GM23248 (cell line): ENCODE results near the gene TMEM131L. TPM values are rescaled to one million over a fixed set of nuclear protein-coding genes. Genes with fewer than 3 reads are reported as not detected.

Experiments
- DNase-seq: peaks from one replicate; pipeline ENCODE4 v3.0.0-alpha.2; 2015
- H2AFZ ChIP-seq: fragments of 200-600 bp; sonication (generic); 2 replicates; pipeline ENCODE4 v1.6.1; 2016; ENCODE audit warnings: antibody characterized with exemption
- H3F3A ChIP-seq: fragments of 200-600 bp; sonication (generic); 2 replicates; pipeline ENCODE4 v1.6.1; 2016; ENCODE audit warnings: mild to moderate bottlenecking, antibody characterized with exemption, mixed run types; ENCODE audit not compliant: insufficient read depth
- H3K27ac ChIP-seq: fragments of 200-600 bp; sonication (generic); 2 replicates; pipeline ENCODE4 v1.5.1; 2016; ENCODE audit warnings: mild to moderate bottlenecking
- H3K27me3 ChIP-seq: fragments of 200-600 bp; sonication (generic); replicated peaks from 2 replicates; pipeline ENCODE4 v1.6.1; 2016; ENCODE audit warnings: mild to moderate bottlenecking; ENCODE audit not compliant: insufficient read depth
- H3K36me3 ChIP-seq: fragments of 200-600 bp; sonication (generic); 2 replicates; pipeline ENCODE4 v1.6.1; 2016; ENCODE audit warnings: low read depth, mild to moderate bottlenecking
- H3K4me1 ChIP-seq: fragments of 200-600 bp; sonication (generic); 2 replicates; pipeline ENCODE4 v1.6.1; 2016; ENCODE audit warnings: mild to moderate bottlenecking; ENCODE audit not compliant: insufficient read depth
- H3K4me2 ChIP-seq: fragments of 200-600 bp; sonication (generic); one replicate; pipeline ENCODE4 v1.6.1; 2016; ENCODE audit warnings: mild to moderate bottlenecking; ENCODE audit not compliant: unreplicated experiment
- H3K4me3 ChIP-seq: fragments of 200-600 bp; sonication (generic); 2 replicates; pipeline ENCODE4 v1.5.1; 2016; ENCODE audit warnings: mild to moderate bottlenecking
- H3K79me2 ChIP-seq: fragments of 200-600 bp; sonication (generic); 2 replicates; pipeline ENCODE4 v1.6.1; 2016; ENCODE audit warnings: mild to moderate bottlenecking; ENCODE audit not compliant: insufficient read depth
- H3K9ac ChIP-seq: fragments of 200-600 bp; sonication (generic); 2 replicates; pipeline ENCODE4 v1.6.1; 2016; ENCODE audit warnings: mild to moderate bottlenecking
- H3K9me2 ChIP-seq: fragments of 200-600 bp; sonication (generic); 2 replicates; pipeline ENCODE4 v1.6.1; 2016; ENCODE audit warnings: mixed run types, mild to moderate bottlenecking, moderate library complexity; ENCODE audit not compliant: insufficient read depth
- H3K9me3 ChIP-seq: fragments of 200-600 bp; sonication (generic); one replicate; pipeline ENCODE4 v1.6.1; 2017; ENCODE audit warnings: low read depth
- H4K20me1 ChIP-seq: fragments of 200-600 bp; sonication (generic); 2 replicates; pipeline ENCODE4 v1.6.0; 2016; ENCODE audit not compliant: insufficient read depth
- EZH2 ChIP-seq: fragments of 200-600 bp; sonication (generic); IDR thresholded peaks from 2 replicates; pipeline ENCODE4 v1.6.1; 2018; ENCODE audit warnings: antibody characterized with exemption, mild to moderate bottlenecking; ENCODE audit not compliant: insufficient read depth, poor library complexity, severe bottlenecking
- EZH2phosphoT487 ChIP-seq: fragments of 200-600 bp; sonication (generic); IDR thresholded peaks from 2 replicates; pipeline ENCODE4 v1.6.1; 2018; ENCODE audit warnings: antibody characterized with exemption, moderate library complexity, mild to moderate bottlenecking, low read depth; ENCODE audit not compliant: insufficient read depth
- WGBS, 2 experiments: methylation state at CpG; one replicate each; pipeline ENCODE4 v1.1.6; 2015 to 2017; ENCODE audit warnings: low lambda C conversion rate in 2 of 2, low coverage in 1 of 2; ENCODE audit errors: missing lambda C conversion rate in 2 of 2; 5-methylcytosine and 5-hydroxymethylcytosine counted together
- in situ Hi-C: fragments of 300-500 bp; cut with MboI; formaldehyde crosslinking; loops from 2 replicates; pipeline ENCODE4 v1.15.0; 2020
- polyA plus RNA-seq: library from polyadenylated mRNA; unstranded; fragments of >200 nt; fragmentation: Nextera tagmentation; extraction: Ambion mirVana; gene quantifications from 2 replicates; pipeline ENCODE4 v1.2.1, GENCODE V29; 2016
- total RNA-seq: library from RNA; depleted of rRNA; stranded (reverse); fragments of >200 nt; shearing (Covaris generic); gene quantifications from 2 replicates; pipeline ENCODE4 v1.2.3, GENCODE V29; 2014

Gene TMEM131L
- total and polyA plus RNA-seq, 2 experiments from 2014 or later = 8.7 to 11.1 TPM

DNA sequence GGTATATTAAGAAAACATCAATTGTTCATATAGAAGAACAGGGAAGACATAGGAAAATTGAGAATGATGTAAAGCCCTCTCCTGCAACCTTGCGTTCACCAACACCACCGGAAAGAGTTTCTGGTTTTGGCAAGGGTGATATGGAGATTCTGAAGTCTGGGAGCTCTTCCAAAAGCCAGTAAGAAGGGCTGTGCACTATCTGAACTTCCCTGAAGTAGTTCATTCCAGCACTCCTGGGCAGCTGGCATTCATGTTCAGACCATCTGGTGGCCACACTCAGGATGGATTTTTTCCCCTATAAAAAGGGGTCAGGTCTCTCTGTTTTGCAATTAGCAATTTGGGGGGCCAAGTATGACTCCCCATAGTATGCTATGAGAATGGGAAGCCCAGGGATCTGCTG lies 202.5 kb downstream of the TMEM131L start:
- H3K4me2 ChIP-seq = no peak overlapping the region
- 28 to 31% methylated on average over 2 of the region's 2 CpGs for WGBS, 2 experiments
- H3K36me3 ChIP-seq = no peaks in the 10 kb centered on the region
- H3K9me3 ChIP-seq = no peaks in the 10 kb centered on the region
- no peak overlapping the region for H3K27ac ChIP-seq
- no peaks in the 10 kb centered on the region for H3K79me2 ChIP-seq
- H3K4me1 ChIP-seq = no peaks in the 10 kb centered on the region
- no peak for DNase-seq
- in situ Hi-C loops = no loop called here
- no peak for TF ChIP-seq EZH2
- no peak for TF ChIP-seq EZH2phosphoT487
- no peak overlapping the region for H2AFZ ChIP-seq
- no peaks in the 10 kb centered on the region for H4K20me1 ChIP-seq
- no peak overlapping the region for H3K9ac ChIP-seq
- no peak overlapping the region for H3K4me3 ChIP-seq
- H3K9me2 ChIP-seq = no peaks in the 10 kb centered on the region
- peaks cover 4% of the 10 kb centered on the region; the same call in 1 of the 2 replicates for H3K27me3 ChIP-seq
- H3F3A ChIP-seq = no peaks in the 10 kb centered on the region

DNA sequence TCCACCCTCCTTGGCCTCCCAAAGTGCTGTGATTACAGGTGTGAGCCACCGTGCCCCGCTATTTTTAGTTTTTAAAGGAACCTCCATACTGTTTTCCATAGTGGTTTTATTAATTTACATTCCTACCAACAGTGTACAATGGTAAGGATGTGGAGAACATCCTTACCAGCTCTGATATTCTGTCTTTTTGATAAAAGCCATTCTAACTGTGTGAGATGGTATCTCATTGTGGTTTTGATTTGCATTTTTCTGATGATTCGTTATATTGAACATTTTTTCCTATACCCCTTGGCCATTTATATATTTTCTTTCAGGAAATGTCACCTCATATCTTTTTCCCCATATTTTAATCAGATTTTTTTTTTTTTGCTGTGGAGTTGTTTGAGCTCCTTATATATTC lies 203.7 kb downstream of the TMEM131L start:
- no peak for DNase-seq
- TF ChIP-seq EZH2phosphoT487 = no peak
- no peak for TF ChIP-seq EZH2
- H3F3A ChIP-seq = no peaks in the 10 kb centered on the region
- H3K9ac ChIP-seq = no peak overlapping the region
- peaks cover 4% of the 10 kb centered on the region; the same call in 1 of the 2 replicates for H3K27me3 ChIP-seq
- no peak overlapping the region for H2AFZ ChIP-seq
- no peaks in the 10 kb centered on the region for H3K36me3 ChIP-seq
- H3K4me2 ChIP-seq = no peak overlapping the region
- no peaks in the 10 kb centered on the region for H3K9me3 ChIP-seq
- WGBS, 2 experiments = 51 to 59% methylated on average over 3 of the region's 3 CpGs
- H3K27ac ChIP-seq = no peak overlapping the region
- in situ Hi-C loops = no loop called here
- H3K4me1 ChIP-seq = no peaks in the 10 kb centered on the region
- no peaks in the 10 kb centered on the region for H3K9me2 ChIP-seq
- no peaks in the 10 kb centered on the region for H4K20me1 ChIP-seq
- H3K4me3 ChIP-seq = no peak overlapping the region
- H3K79me2 ChIP-seq = no peaks in the 10 kb centered on the region

DNA sequence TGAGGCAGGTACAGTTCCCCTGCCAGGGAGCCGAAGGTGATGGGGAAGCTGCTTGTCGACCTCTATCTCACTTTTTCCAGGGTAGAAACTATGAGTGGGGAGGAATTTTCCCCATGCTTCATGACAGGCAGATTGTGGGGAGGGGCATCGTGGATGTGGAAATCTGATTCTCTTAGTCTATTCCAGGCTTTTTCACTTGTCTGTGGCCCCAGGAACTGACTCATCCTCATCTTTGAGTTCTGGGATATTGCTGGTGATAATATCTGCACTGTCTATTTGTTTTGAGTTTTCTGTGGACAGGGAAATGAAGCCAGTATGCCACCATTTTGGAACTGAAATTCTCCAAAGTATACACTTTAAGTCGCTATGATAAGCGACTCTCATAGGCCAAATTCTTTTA lies 210.3 kb downstream of the TMEM131L start:
- no peak for TF ChIP-seq EZH2phosphoT487
- no peak for TF ChIP-seq EZH2
- Histone ChIP-seq H3K4me2 (peak overlapping the region; percentile 12), H2AFZ (no peak overlapping the region), H4K20me1 (no peaks in the 10 kb centered on the region), H3K9me2 (no peaks in the 10 kb centered on the region), H3K27ac (peak overlapping the region; percentile 18; the same call in 1 of the 2 replicates), H3K9me3 (no peaks in the 10 kb centered on the region), H3F3A (peaks cover 10% of the 10 kb centered on the region; the same call in 1 of the 2 replicates), H3K9ac (no peak overlapping the region), H3K27me3 (peaks cover 3% of the 10 kb centered on the region), H3K4me1 (peaks cover 9% of the 10 kb centered on the region), H3K36me3 (no peaks in the 10 kb centered on the region), H3K4me3 (no peak overlapping the region), H3K79me2 (no peaks in the 10 kb centered on the region)
- in situ Hi-C loops = no loop called here
- 48 to 54% methylated on average over 5 of the region's 5 CpGs for WGBS, 2 experiments
- DNase-seq = peak; percentile 22

DNA sequence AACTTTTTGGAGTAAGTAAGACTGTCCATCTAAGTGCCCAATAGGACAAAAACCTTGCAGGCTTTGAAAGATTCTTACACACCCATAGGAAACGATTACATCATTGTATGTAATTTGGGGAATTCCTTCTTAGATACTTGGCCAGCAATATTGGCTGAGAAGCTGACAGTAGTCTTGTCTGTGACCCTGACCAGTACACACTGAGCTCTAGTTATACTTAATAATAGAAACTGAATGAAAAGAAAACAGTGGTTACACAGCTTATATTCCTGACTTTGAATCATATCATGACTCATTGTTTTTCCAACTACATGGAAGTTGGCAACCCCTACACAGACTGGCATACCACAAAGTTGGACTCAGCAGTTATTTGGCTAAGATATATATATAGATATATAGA lies 210.8 kb downstream of the TMEM131L start:
- WGBS, 2 experiments = 0% methylated on average over 1 of the region's 1 CpG
- H3K9ac ChIP-seq = no peak overlapping the region
- H3F3A ChIP-seq = peaks cover 10% of the 10 kb centered on the region; the same call in 1 of the 2 replicates
- no peaks in the 10 kb centered on the region for H4K20me1 ChIP-seq
- no peak overlapping the region for H3K4me3 ChIP-seq
- peak; percentile 83 for DNase-seq
- H3K36me3 ChIP-seq = no peaks in the 10 kb centered on the region
- TF ChIP-seq EZH2 (no peak), EZH2phosphoT487 (no peak)
- H3K79me2 ChIP-seq = no peaks in the 10 kb centered on the region
- no peak overlapping the region for H2AFZ ChIP-seq
- H3K27me3 ChIP-seq = peaks cover 8% of the 10 kb centered on the region
- no peaks in the 10 kb centered on the region for H3K9me3 ChIP-seq
- peaks cover 9% of the 10 kb centered on the region for H3K4me1 ChIP-seq
- peak overlapping the region; percentile 12 for H3K4me2 ChIP-seq
- H3K9me2 ChIP-seq = no peaks in the 10 kb centered on the region
- H3K27ac ChIP-seq = peak overlapping the region; percentile 18; the same call in 1 of the 2 replicates
- in situ Hi-C loops = no loop called here

DNA sequence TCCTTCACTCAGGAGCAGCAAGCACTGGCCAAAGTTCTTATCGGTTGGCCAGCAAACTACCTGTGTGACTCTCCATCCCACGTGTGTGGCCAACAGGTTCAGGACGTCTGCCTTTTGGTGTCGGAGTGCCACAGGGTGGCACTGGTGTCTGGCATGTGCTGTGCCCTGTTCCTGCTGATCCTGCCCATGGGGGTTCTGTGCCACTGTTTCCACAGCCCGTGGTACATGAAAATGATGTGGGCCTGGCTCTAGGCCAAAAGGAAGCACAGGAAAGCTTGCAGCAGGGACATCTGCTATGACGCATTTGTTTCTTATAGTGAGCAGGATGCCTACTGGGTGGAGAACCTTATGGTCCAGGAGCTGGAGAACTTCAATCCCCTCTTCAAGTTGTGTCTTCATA lies 213.3 kb downstream of the TMEM131L start:
- Histone ChIP-seq H4K20me1 (no peaks in the 10 kb centered on the region; the same call in 1 of the 2 replicates), H3K79me2 (no peaks in the 10 kb centered on the region), H3K9ac (no peak overlapping the region), H3F3A (peaks cover 10% of the 10 kb centered on the region; the same call in 1 of the 2 replicates), H3K4me1 (peaks cover 9% of the 10 kb centered on the region), H3K27me3 (peaks cover 32% of the 10 kb centered on the region), H3K9me2 (no peaks in the 10 kb centered on the region), H3K27ac (no peak overlapping the region), H3K9me3 (no peaks in the 10 kb centered on the region), H3K36me3 (no peaks in the 10 kb centered on the region), H3K4me2 (no peak overlapping the region), H3K4me3 (no peak overlapping the region), H2AFZ (no peak overlapping the region)
- no peak for DNase-seq
- 59 to 64% methylated on average over 6 of the region's 6 CpGs for WGBS, 2 experiments
- in situ Hi-C loops = no loop called here
- TF ChIP-seq EZH2phosphoT487 (no peak), EZH2 (no peak)
